ENCODE measurements around the gene PEAK3.

PEAK3 gene

DNA sequence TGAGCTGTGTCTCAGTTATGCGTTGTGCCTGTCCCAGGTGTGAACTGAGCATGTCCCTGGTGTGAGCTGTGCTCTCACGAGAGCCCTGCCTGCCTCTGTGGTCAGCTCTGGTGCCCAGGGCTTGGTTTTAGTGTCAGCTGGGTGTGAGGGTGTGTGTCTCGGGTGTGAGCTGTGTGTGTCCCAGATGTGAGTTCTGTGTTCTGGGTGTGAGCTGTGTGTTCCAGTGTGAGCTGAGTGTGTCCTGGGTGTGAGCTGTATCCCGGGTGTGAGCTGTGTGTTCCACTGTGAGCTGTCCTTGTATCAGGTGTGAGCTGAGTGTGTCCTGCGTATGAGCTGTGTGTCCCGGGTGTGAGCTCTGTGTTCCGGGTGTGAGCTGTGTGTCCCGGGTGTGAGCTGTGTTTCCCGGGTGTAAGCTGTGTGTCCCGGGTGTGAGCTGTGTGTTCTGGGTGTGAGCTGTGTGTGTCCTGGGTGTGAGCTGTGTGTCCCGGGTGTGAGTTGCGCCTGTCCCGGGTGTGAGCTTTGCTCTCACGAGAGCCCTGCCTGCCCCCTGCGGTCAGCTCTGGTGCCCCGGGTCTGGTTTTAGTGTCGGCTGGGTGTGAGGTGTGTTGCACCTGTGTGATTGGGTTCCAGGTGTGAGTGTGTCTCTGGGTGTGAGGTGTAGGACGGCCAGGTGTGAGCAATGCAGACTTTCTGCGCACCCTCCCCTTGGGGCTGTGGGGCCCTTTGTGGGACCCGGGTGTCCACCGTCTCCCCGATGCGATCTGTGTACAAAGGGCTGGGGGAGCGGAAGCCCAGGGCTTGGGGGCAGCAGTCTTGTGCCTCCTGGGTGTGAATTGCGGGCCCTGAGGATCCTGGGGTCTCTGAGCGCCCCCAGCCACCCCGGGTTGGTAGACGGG lies 7.1 kb upstream of the PEAK3 start:
- no peak overlapping the region for H3K27ac ChIP-seq (ENCODE audit: low read depth, low read length)

DNA sequence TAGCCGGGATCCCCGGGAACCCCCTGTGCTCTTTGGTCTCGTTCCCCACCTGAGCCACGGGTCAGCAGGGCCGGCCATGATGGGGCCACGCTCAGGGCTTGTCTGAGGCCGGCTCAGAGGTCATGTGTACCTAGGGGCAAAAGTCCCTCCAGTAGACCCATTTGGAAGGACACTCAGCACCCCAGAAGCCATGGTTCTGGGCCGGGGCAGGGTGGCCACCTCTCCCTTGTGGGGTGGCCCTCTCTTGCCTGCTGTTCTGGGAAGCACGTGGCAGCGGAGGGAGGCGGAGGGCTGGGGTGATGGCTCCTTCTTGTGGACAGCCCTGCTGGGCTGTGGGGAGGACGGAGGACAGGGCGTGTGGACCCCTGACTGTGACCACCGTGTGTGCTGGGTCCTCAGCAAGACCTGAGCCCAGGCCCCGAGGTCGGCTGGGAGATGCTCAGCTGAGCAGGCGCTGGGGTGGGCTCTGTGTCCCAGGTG lies 6.4 kb upstream of the PEAK3 start:
- no peak overlapping the region for H3K23ac ChIP-seq (ENCODE audit: low read length)
- H3K18ac ChIP-seq (ENCODE audit: low read length): no peak overlapping the region
- H2BK15ac ChIP-seq (replicated peaks; ENCODE audit: low read depth): no peak overlapping the region
- no peak overlapping the region for H3K27ac ChIP-seq (ENCODE audit: low read depth, low read length)
- H3K9ac ChIP-seq (ENCODE audit: low read length): no peak overlapping the region
- H3K4me2 ChIP-seq (ENCODE audit: low read length): no peak overlapping the region
- H3K27me3 ChIP-seq (ENCODE audit: insufficient read depth, low read length, poor library complexity): peaks cover 29% of the 10 kb centered on the region
- H3K4me1 ChIP-seq (ENCODE audit: control insufficient read depth, low read depth, low read length): no peaks in the 10 kb centered on the region
- no peak overlapping the region for H2BK120ac ChIP-seq (ENCODE audit: low read depth, low read length)
- no peak overlapping the region for H3K4ac ChIP-seq (ENCODE audit: low read depth, low read length)
- WGBS (ENCODE audit: extremely low coverage, insufficient coverage, low lambda C conversion rate): no CpG with 5 or more reads among the region's 17 CpGs
- no peaks in the 10 kb centered on the region for H3K79me2 ChIP-seq (ENCODE audit: control insufficient read depth, insufficient read depth, low read length)
- H2BK5ac ChIP-seq (ENCODE audit: low read length): no peak overlapping the region
- H3K4me3 ChIP-seq (ENCODE audit: low read length): no peak overlapping the region
- no peaks in the 10 kb centered on the region for H3K36me3 ChIP-seq (ENCODE audit: control insufficient read depth, insufficient read depth, low read length)
- H4K8ac ChIP-seq (ENCODE audit: low read depth, low read length): no peak overlapping the region
- no peak overlapping the region for H4K5ac ChIP-seq (ENCODE audit: low read length)
- H3K56ac ChIP-seq (ENCODE audit: low read length): no peak overlapping the region
- no peak for DNase-seq
- H3K79me1 ChIP-seq (ENCODE audit: low read length): no peaks in the 10 kb centered on the region
- H2AK5ac ChIP-seq (ENCODE audit: low read length): no peak overlapping the region

More for the DNA sequence above, 7.1 kb upstream of the PEAK3 start:
- no peak overlapping the region for H3K4me2 ChIP-seq (ENCODE audit: low read length)
- DNase-seq: no peak
- no peaks in the 10 kb centered on the region for H3K4me1 ChIP-seq (ENCODE audit: control insufficient read depth, low read depth, low read length)
- no peak overlapping the region for H4K5ac ChIP-seq (ENCODE audit: low read length)
- no peak overlapping the region for H3K18ac ChIP-seq (ENCODE audit: low read length)
- H2BK120ac ChIP-seq (ENCODE audit: low read depth, low read length): no peak overlapping the region
- H3K56ac ChIP-seq (ENCODE audit: low read length): no peak overlapping the region
- no peak overlapping the region for H3K23ac ChIP-seq (ENCODE audit: low read length)
- no CpG with 5 or more reads among the region's 28 CpGs for WGBS (ENCODE audit: extremely low coverage, insufficient coverage, low lambda C conversion rate)
- no peak overlapping the region for H4K8ac ChIP-seq (ENCODE audit: low read depth, low read length)
- no peak overlapping the region for H2BK15ac ChIP-seq (replicated peaks; ENCODE audit: low read depth)
- H3K4me3 ChIP-seq (ENCODE audit: low read length): no peak overlapping the region
- H2AK5ac ChIP-seq (ENCODE audit: low read length): no peak overlapping the region
- no peaks in the 10 kb centered on the region for H3K79me1 ChIP-seq (ENCODE audit: low read length)
- no peaks in the 10 kb centered on the region for H3K79me2 ChIP-seq (ENCODE audit: control insufficient read depth, insufficient read depth, low read length)
- peaks cover 29% of the 10 kb centered on the region for H3K27me3 ChIP-seq (ENCODE audit: insufficient read depth, low read length, poor library complexity)
- H3K36me3 ChIP-seq (ENCODE audit: control insufficient read depth, insufficient read depth, low read length): no peaks in the 10 kb centered on the region
- H2BK5ac ChIP-seq (ENCODE audit: low read length): no peak overlapping the region
- H3K9ac ChIP-seq (ENCODE audit: low read length): no peak overlapping the region
- no peak overlapping the region for H3K4ac ChIP-seq (ENCODE audit: low read depth, low read length)

DNA sequence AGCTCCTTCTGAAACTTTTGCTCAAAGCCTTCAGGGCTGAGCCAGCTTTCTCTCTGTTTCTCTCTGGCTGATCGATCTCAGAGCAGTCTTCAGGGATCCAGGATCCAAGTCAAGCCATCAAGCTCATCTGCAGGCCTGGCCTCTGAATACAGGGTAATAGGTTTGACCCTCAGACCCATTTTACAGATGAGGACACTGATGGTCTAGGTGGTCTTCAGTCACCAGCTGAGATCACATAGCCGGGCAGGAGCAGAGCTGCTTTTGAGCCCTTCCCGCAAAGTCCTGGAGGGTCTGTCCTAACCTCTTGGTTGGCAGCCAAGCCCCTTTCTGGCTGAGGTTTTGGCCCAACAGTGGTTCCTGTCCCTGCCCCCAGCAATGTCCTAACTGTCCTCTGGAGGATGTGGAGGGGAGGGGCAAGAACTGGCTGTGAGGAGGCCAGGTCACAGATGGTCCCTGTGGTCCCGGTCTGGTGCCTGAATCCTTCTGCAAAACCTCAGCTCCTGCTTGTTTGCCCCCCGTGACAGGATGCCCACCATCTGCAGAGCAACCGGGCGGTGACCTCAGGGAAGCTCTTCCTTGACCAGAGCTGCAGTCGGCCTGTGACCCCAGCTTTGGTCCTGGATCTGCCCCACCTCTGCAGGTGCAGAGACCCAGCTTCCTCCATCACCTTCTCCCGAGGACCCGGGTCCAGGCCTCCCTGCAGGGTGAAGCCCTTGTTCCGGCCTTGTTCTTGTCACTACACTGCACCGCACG lies 5.8 kb upstream of the PEAK3 start:
- H3K36me3 ChIP-seq (ENCODE audit: control insufficient read depth, insufficient read depth, low read length): no peaks in the 10 kb centered on the region
- no peak overlapping the region for H4K5ac ChIP-seq (ENCODE audit: low read length)
- no peak overlapping the region for H2AK5ac ChIP-seq (ENCODE audit: low read length)
- no peaks in the 10 kb centered on the region for H3K79me1 ChIP-seq (ENCODE audit: low read length)
- H3K4ac ChIP-seq (ENCODE audit: low read depth, low read length): no peak overlapping the region
- H3K79me2 ChIP-seq (ENCODE audit: control insufficient read depth, insufficient read depth, low read length): no peaks in the 10 kb centered on the region
- no peak overlapping the region for H2BK5ac ChIP-seq (ENCODE audit: low read length)
- no peak overlapping the region for H3K4me2 ChIP-seq (ENCODE audit: low read length)
- no peak overlapping the region for H3K27ac ChIP-seq (ENCODE audit: low read depth, low read length)
- DNase-seq: no peak
- no peak overlapping the region for H3K23ac ChIP-seq (ENCODE audit: low read length)
- no peak overlapping the region for H2BK120ac ChIP-seq (ENCODE audit: low read depth, low read length)
- H2BK15ac ChIP-seq (replicated peaks; ENCODE audit: low read depth): no peak overlapping the region
- H3K18ac ChIP-seq (ENCODE audit: low read length): no peak overlapping the region
- peaks cover 29% of the 10 kb centered on the region for H3K27me3 ChIP-seq (ENCODE audit: insufficient read depth, low read length, poor library complexity)
- H3K9ac ChIP-seq (ENCODE audit: low read length): no peak overlapping the region
- WGBS (ENCODE audit: extremely low coverage, insufficient coverage, low lambda C conversion rate): no CpG with 5 or more reads among the region's 13 CpGs
- no peak overlapping the region for H3K4me3 ChIP-seq (ENCODE audit: low read length)
- no peak overlapping the region for H3K56ac ChIP-seq (ENCODE audit: low read length)
- H3K4me1 ChIP-seq (ENCODE audit: control insufficient read depth, low read depth, low read length): no peaks in the 10 kb centered on the region
- no peak overlapping the region for H4K8ac ChIP-seq (ENCODE audit: low read depth, low read length)

DNA sequence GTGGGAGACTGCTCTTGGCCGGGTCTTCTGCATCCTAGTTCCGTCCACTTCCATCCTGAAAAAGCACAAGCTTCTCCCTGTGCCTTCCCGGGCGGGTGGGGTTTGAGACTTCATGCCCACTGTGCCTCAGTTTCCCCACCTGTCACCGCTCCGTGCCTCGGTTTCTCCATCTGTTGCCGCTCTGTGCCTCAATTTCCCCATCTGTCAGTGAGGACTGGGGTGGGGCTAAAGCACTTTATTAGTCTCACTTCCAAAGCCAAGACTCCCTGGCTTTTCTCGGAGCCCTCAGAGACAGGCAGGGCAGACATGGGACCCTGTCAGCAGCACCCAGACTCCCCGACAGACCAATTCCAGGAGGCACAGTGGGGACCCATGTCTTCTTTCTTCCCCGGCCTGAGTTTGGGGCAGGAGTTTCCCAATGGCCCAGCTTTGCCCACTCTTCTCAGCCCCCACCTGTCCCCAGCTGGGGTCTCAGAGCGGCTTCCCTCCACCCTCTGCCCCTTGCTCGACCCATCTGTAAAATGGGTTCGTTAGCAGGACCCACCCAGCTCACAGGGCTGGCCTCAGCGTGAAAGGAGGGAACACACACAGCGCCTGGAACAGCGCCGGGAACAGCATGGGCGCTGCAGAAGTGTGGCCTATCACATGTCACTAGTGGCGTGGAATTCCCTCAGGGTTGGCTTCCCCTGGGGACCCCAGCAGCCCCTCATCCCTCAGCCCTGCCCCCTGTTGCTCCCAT lies 4.6 kb upstream of the PEAK3 start:
- Histone ChIP-seq H2AK5ac (ENCODE audit: low read length) (no peak overlapping the region), H3K4me2 (ENCODE audit: low read length) (no peak overlapping the region), H3K18ac (ENCODE audit: low read length) (no peak overlapping the region), H2BK120ac (ENCODE audit: low read depth, low read length) (no peak overlapping the region), H3K79me1 (ENCODE audit: low read length) (no peaks in the 10 kb centered on the region), H4K8ac (ENCODE audit: low read depth, low read length) (no peak overlapping the region), H3K4ac (ENCODE audit: low read depth, low read length) (no peak overlapping the region), H3K27ac (ENCODE audit: low read depth, low read length) (no peak overlapping the region), H3K56ac (ENCODE audit: low read length) (no peak overlapping the region), H3K23ac (ENCODE audit: low read length) (no peak overlapping the region), H2BK5ac (ENCODE audit: low read length) (no peak overlapping the region), H3K79me2 (ENCODE audit: control insufficient read depth, insufficient read depth, low read length) (no peaks in the 10 kb centered on the region), H4K5ac (ENCODE audit: low read length) (no peak overlapping the region), H3K4me1 (ENCODE audit: control insufficient read depth, low read depth, low read length) (no peaks in the 10 kb centered on the region), H3K36me3 (ENCODE audit: control insufficient read depth, insufficient read depth, low read length) (no peaks in the 10 kb centered on the region), H3K9ac (ENCODE audit: low read length) (no peak overlapping the region), H3K27me3 (ENCODE audit: insufficient read depth, low read length, poor library complexity) (peaks cover 26% of the 10 kb centered on the region), H3K4me3 (ENCODE audit: low read length) (no peak overlapping the region), H2BK15ac (replicated peaks; ENCODE audit: low read depth) (no peak overlapping the region)
- no CpG with 5 or more reads among the region's 20 CpGs for WGBS (ENCODE audit: extremely low coverage, insufficient coverage, low lambda C conversion rate)
- no peak for DNase-seq

DNA sequence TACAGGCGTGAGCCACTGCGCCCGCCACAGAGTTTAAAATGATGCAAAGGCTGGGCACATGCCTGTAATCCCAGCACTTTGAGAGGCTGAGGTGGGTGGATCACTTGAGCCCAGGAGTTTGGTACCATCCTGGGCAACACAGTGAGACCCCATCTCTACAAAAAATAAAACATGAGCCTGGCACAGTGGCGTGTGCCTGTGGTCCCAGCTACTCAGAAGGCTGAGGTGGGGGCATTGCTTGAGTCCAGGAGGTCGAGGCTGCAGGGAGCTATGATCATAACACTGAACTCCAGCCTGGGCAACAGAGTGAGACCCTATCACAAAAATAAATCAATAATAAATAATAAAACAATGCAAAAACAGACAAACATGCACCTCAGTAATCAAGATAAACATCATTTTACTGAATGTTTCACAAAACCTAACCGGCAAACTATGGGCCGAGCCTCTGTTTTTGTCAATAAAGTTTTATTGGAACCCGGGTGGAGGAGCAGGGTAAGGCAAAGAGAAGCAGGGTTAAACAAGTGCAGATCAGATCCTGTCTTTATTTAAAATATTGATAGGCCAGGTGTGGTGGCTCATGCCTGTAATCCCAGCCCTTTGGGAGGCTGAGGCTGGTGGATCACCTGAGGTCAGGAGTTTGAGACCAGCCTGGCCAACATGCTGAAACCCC lies 2.0 kb upstream of the PEAK3 start:
- DNase-seq: no peak
- no CpG with 5 or more reads among the region's 8 CpGs for WGBS (ENCODE audit: extremely low coverage, insufficient coverage, low lambda C conversion rate)
- Histone ChIP-seq H2BK120ac (ENCODE audit: low read depth, low read length) (no peak overlapping the region), H3K18ac (ENCODE audit: low read length) (no peak overlapping the region), H2BK5ac (ENCODE audit: low read length) (no peak overlapping the region), H3K36me3 (ENCODE audit: control insufficient read depth, insufficient read depth, low read length) (no peaks in the 10 kb centered on the region), H3K79me2 (ENCODE audit: control insufficient read depth, insufficient read depth, low read length) (no peaks in the 10 kb centered on the region), H3K4ac (ENCODE audit: low read depth, low read length) (no peak overlapping the region), H3K56ac (ENCODE audit: low read length) (no peak overlapping the region), H3K27ac (ENCODE audit: low read depth, low read length) (no peak overlapping the region), H4K8ac (ENCODE audit: low read depth, low read length) (no peak overlapping the region), H3K4me2 (ENCODE audit: low read length) (no peak overlapping the region), H4K5ac (ENCODE audit: low read length) (no peak overlapping the region), H3K4me3 (ENCODE audit: low read length) (no peak overlapping the region), H3K4me1 (ENCODE audit: control insufficient read depth, low read depth, low read length) (no peaks in the 10 kb centered on the region), H3K79me1 (ENCODE audit: low read length) (no peaks in the 10 kb centered on the region), H3K9ac (ENCODE audit: low read length) (no peak overlapping the region), H3K27me3 (ENCODE audit: insufficient read depth, low read length, poor library complexity) (peaks cover 3% of the 10 kb centered on the region), H2BK15ac (replicated peaks; ENCODE audit: low read depth) (no peak overlapping the region), H2AK5ac (ENCODE audit: low read length) (no peak overlapping the region), H3K23ac (ENCODE audit: low read length) (no peak overlapping the region)

Data from mesendoderm (in vitro differentiated cells).